HepG2 (cell line): Measurements from ENCODE around the gene PCGF6. TPM values are rescaled to one million over a fixed set of nuclear protein-coding genes. Genes with fewer than 3 reads are reported as not detected.

Experiments
- ASH2L ChIP-seq: fragments of 300-600, 200-600 bp; sonication (generic); IDR thresholded peaks from 2 replicates; pipeline ENCODE4 v1.7.0; 2017; ENCODE audit warnings: low read depth, mild to moderate bottlenecking, moderate library complexity, mixed read lengths, low read length; ENCODE audit not compliant: insufficient read length
- BCLAF1 ChIP-seq: fragments of 450-650 bp; IDR thresholded peaks from 2 replicates; pipeline ENCODE4 v1.6.1; 2017; ENCODE audit warnings: mild to moderate bottlenecking
- CBX5 ChIP-seq: sonication (generic); formaldehyde crosslinking; IDR thresholded peaks from 2 replicates; pipeline ENCODE4 v1.4.0; 2020; ENCODE audit warnings: missing genetic modification reagents, borderline replicate concordance
- CHD4 ChIP-seq: fragments of 200-600 bp; sonication (generic); IDR thresholded peaks from 2 replicates; pipeline ENCODE4 v1.7.0; 2017; ENCODE audit warnings: mild to moderate bottlenecking, low read length, borderline replicate concordance
- GABPB1 ChIP-seq: IDR thresholded peaks from 2 replicates; pipeline ENCODE4 v1.6.1; 2016; ENCODE audit warnings: mild to moderate bottlenecking, missing genetic modification reagents, moderate library complexity, missing compliant biosample characterization
- MIER2 ChIP-seq: IDR thresholded peaks from 2 replicates; pipeline ENCODE4 v1.6.1; 2016; ENCODE audit warnings: missing biosample characterization, missing genetic modification reagents
- SIN3B ChIP-seq: fragments of 150-350 bp; IDR thresholded peaks from 2 replicates; pipeline ENCODE4 v1.6.1; 2014; ENCODE audit warnings: low read length
- SMYD3 ChIP-seq: sonication (generic); formaldehyde crosslinking; IDR thresholded peaks from 2 replicates; pipeline ENCODE4 v1.8.1; 2023; ENCODE audit warnings: mild to moderate bottlenecking, missing genetic modification reagents
- SNRNP70 ChIP-seq: fragments of 200-400 bp; formaldehyde crosslinking; IDR thresholded peaks from 2 replicates; pipeline ENCODE4 v1.6.1; 2017; ENCODE audit warnings: mild to moderate bottlenecking, low read depth, low read length, moderate library complexity
- TGIF2 ChIP-seq: IDR thresholded peaks from 2 replicates; pipeline ENCODE4 v1.6.1; 2016; ENCODE audit warnings: control low read depth, missing compliant biosample characterization
- TMF1 ChIP-seq: sonication (generic); formaldehyde crosslinking; IDR thresholded peaks from 2 replicates; pipeline ENCODE4 v1.8.1; 2022; ENCODE audit warnings: low read depth, missing genetic modification reagents
- U2AF2 ChIP-seq: fragments of 200-400 bp; formaldehyde crosslinking; IDR thresholded peaks from 2 replicates; pipeline ENCODE4 v1.6.1; 2017; ENCODE audit warnings: low read depth, mild to moderate bottlenecking, low read length
- ZFP41 ChIP-seq: sonication (generic); formaldehyde crosslinking; IDR thresholded peaks from 2 replicates; pipeline ENCODE4 v1.4.0; 2020; ENCODE audit warnings: mild to moderate bottlenecking, missing genetic modification reagents, borderline replicate concordance
- ZNF430 ChIP-seq: sonication (generic); formaldehyde crosslinking; IDR thresholded peaks from 2 replicates; pipeline ENCODE4 v1.9.0; 2021; ENCODE audit warnings: mild to moderate bottlenecking, missing genetic modification reagents
- ZNF530 ChIP-seq: sonication (generic); formaldehyde crosslinking; IDR thresholded peaks from 2 replicates; pipeline ENCODE4 v1.5.0; 2020; ENCODE audit warnings: low read depth, mild to moderate bottlenecking, missing genetic modification reagents
- ZNF570 ChIP-seq: sonication (generic); formaldehyde crosslinking; IDR thresholded peaks from 2 replicates; pipeline ENCODE4 v1.4.0; 2020; ENCODE audit warnings: mild to moderate bottlenecking, missing genetic modification reagents, borderline replicate concordance
- ZNF607 ChIP-seq: sonication (generic); formaldehyde crosslinking; IDR thresholded peaks from 2 replicates; pipeline ENCODE4 v1.5.1; 2020; ENCODE audit warnings: missing genetic modification reagents, mild to moderate bottlenecking, borderline replicate concordance
- ZNF614 ChIP-seq: IDR thresholded peaks from 2 replicates; pipeline ENCODE4 v1.6.1; 2018; ENCODE audit warnings: missing biosample characterization, missing genetic modification reagents, inconsistent platforms, borderline replicate concordance
- ZNF749 ChIP-seq: sonication (generic); formaldehyde crosslinking; IDR thresholded peaks from 2 replicates; pipeline ENCODE4 v1.8.0; 2022; ENCODE audit warnings: mild to moderate bottlenecking, missing genetic modification reagents, moderate library complexity, borderline replicate concordance
- ZNF788 ChIP-seq: sonication (generic); formaldehyde crosslinking; IDR thresholded peaks from 2 replicates; pipeline ENCODE4 v1.5.0; 2020; ENCODE audit warnings: mild to moderate bottlenecking, missing genetic modification reagents, borderline replicate concordance
- ZSCAN5A ChIP-seq: sonication (generic); formaldehyde crosslinking; IDR thresholded peaks from 2 replicates; pipeline ENCODE4 v1.8.0; 2022; ENCODE audit warnings: mild to moderate bottlenecking, missing genetic modification reagents, borderline replicate concordance
- polyA plus RNA-seq, 8 experiments: library from polyadenylated mRNA; depleted of rRNA in 3 of 8; stranded (reverse) in 7 of 8; unstranded in 1 of 8; fragments of >200 nt; fragmentation: Illumina TruSeq in 4 of 8; extraction: Trizol in 4 of 8; gene quantifications; 2 replicates each; pipeline versions ENCODE4 v1.2.1 to v1.2.3, GENCODE V29; 2011 to 2016; ENCODE audit warnings: low read depth in 4 of 8, missing spikeins in 1 of 8, mixed read lengths in 1 of 8; ENCODE audit not compliant: insufficient read depth in 1 of 8
- total RNA-seq, 5 experiments: library from RNA; depleted of rRNA; stranded (reverse); fragments of >200 nt; fragmentation: Illumina TruSeq; extraction: Trizol; gene quantifications; 2 replicates each; pipeline ENCODE4 v1.2.3, GENCODE V29; 2016; ENCODE audit warnings: low read depth in 1 of 5
- TF ChIP-seq, protein P1 (sequence below): IDR thresholded peaks from 2 replicates; pipeline ENCODE4 v1.6.1; 2018; ENCODE audit warnings: missing genetic modification reagents
- TF ChIP-seq, protein P2 (sequence below): sonication (generic); formaldehyde crosslinking; IDR thresholded peaks from 2 replicates; pipeline ENCODE4 v1.4.0; 2020; ENCODE audit warnings: missing genetic modification reagents

The PCGF6 gene
- total and polyA plus RNA-seq, 2 of the 13 experiments (the other 11 are each of a cell fraction or from before 2014, with no cell fraction given): 5.2 to 19.4 TPM

DNA sequence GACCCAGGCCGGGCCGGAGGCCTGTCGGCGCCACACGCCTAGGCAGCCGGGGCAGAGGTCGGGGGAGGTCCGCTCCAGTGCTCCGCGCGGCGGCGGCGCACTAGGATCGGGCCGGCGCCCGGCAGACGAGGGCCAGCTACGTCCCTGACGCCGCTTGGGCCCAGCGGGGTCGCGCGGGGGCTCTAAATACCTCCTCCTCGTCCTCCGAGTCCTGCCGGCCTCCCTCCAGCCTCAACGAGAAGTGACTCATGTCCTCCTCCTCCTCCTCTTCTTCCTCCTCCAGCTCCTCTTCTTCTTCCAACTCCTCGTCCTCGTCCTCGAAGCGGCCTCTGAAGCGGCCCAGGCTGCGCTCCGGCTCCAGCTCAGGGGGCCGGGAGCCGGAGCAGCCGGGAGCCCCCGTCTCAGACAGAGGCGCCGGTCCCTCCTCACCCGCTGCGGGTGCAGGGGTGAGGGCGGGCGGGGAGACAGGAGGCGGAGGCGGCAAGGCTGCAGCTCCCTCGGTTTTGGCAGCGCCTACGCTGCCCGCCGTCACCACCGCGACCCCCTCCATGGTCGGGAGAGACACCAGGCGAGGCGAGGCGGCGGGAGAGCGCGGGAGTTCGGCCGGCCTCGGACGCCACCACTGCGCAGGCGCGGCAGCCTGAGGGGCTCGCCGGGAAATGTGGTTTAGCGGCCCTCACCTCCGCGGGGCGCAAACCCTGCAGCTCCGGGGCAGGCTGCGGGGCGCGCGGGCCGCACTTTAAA lies at the start of gene PCGF6 (continued):
- TF ChIP-seq ZSCAN5A (CRISPR knock-in tag) (no peak), GABPB1 (CRISPR knock-in tag) (peak; percentile 82), ZNF749 (CRISPR knock-in tag) (no peak), MIER2 (CRISPR knock-in tag) (no peak), TMF1 (CRISPR knock-in tag) (peak; percentile 17; the same call in 1 of the 2 replicates), SIN3B (no peak), TGIF2 (CRISPR knock-in tag) (no peak), ZFP41 (CRISPR knock-in tag) (0 out of 2 replicates have a peak, but pooled peaks have one; percentile 56), ZNF614 (no peak), ZNF788 (no peak), SMYD3 (CRISPR knock-in tag) (no peak), ZNF430 (peak; percentile 79; the same call in 1 of the 2 replicates), ZNF570 (CRISPR knock-in tag) (no peak), U2AF2 (no peak), SNRNP70 (no peak), BCLAF1 (no peak), ZNF607 (no peak; the same call in none of the 2 replicates), CHD4 (no peak), CBX5 (CRISPR knock-in tag) (peak; percentile 59; the same call in 1 of the 2 replicates), ZNF530 (no peak), ASH2L (peak; percentile 74)
- TF ChIP-seq, protein P1, sequence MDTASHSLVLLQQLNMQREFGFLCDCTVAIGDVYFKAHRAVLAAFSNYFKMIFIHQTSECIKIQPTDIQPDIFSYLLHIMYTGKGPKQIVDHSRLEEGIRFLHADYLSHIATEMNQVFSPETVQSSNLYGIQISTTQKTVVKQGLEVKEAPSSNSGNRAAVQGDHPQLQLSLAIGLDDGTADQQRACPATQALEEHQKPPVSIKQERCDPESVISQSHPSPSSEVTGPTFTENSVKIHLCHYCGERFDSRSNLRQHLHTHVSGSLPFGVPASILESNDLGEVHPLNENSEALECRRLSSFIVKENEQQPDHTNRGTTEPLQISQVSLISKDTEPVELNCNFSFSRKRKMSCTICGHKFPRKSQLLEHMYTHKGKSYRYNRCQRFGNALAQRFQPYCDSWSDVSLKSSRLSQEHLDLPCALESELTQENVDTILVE (CRISPR knock-in tag): no peak
- TF ChIP-seq, protein P2, sequence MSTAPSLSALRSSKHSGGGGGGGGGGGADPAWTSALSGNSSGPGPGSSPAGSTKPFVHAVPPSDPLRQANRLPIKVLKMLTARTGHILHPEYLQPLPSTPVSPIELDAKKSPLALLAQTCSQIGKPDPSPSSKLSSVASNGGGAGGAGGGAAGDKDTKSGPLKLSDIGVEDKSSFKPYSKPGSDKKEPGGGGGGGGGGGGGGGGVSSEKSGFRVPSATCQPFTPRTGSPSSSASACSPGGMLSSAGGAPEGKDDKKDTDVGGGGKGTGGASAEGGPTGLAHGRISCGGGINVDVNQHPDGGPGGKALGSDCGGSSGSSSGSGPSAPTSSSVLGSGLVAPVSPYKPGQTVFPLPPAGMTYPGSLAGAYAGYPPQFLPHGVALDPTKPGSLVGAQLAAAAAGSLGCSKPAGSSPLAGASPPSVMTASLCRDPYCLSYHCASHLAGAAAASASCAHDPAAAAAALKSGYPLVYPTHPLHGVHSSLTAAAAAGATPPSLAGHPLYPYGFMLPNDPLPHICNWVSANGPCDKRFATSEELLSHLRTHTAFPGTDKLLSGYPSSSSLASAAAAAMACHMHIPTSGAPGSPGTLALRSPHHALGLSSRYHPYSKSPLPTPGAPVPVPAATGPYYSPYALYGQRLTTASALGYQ: no peak
